GM19452 (cell line): ENCODE measurements around the gene LPCAT4.
A peak's percentile ranks its signal among the peaks of the same experiment; 100 is the strongest.
"Not testable (repeated sequence)": the region's sequence is repeated elsewhere in the genome, so short reads cannot be mapped to it uniquely, and the experiment has no call there.

Experiments used
- ATAC-seq: cut with Tn5 transposase; IDR thresholded peaks from one replicate; pipeline ENCODE4 v1.9.1; 2021; ENCODE audit not compliant: unreplicated experiment

The LPCAT4 gene, protein sequence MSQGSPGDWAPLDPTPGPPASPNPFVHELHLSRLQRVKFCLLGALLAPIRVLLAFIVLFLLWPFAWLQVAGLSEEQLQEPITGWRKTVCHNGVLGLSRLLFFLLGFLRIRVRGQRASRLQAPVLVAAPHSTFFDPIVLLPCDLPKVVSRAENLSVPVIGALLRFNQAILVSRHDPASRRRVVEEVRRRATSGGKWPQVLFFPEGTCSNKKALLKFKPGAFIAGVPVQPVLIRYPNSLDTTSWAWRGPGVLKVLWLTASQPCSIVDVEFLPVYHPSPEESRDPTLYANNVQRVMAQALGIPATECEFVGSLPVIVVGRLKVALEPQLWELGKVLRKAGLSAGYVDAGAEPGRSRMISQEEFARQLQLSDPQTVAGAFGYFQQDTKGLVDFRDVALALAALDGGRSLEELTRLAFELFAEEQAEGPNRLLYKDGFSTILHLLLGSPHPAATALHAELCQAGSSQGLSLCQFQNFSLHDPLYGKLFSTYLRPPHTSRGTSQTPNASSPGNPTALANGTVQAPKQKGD

DNA sequence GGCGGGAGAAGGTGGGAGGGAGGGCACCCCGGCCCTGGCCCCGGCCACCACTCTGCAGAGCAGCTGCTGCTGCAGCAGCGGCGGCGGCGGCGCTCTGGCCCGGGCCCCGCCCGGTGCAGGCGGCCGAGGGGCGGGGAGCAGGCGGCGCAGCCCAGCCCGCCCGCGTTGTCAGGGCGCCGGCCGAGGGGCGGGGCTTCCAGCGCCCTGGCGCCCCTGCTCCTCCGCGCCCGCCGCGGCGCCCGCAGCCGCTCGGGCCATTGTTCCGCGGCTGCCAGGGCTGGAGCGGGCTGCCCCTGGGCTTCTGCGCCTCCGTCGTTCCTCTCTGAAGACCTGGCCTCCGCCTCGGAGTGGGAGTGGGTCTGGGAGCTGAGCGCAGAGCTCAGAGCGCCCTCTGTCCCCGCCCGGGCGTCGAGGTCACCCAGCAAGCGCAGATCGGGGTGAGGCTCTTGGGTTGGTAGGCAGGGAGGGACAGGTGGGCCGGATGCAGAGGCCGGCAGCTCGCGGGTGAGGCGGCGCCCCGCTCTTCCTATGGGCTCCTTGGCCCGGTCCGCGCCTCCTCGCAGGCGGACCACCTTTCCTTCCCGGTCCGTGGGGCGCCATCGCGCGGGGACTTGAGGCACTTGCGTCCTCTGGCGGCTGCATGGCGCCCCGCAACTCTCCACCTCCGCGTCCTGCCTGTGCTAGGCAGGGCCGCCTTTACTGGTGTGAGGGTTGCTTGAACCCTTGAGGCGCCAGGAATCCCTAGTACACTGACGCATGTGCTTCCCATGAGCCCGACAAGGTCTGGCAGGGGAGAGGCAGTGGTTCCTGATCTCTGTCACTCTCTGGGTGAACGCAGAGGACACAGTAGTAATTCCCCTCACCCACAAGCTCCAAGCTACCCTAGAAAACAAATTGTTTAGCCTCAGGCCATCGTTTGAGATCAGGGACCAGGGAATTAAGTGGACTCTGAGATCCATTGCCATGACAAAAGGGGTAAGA is at the start of gene LPCAT4:
LPCAT4 (minus strand) TSS at position 96 of the 981 bp plus-strand sequence. CDS start 96 bp downstream, outside the sequence.
- peak; percentile 78 for ATAC-seq

GRCh38 chr15:34409511-34409910 is 42.5 kb upstream of the LPCAT4 start:
- ATAC-seq = not testable (repeated sequence)

DNA sequence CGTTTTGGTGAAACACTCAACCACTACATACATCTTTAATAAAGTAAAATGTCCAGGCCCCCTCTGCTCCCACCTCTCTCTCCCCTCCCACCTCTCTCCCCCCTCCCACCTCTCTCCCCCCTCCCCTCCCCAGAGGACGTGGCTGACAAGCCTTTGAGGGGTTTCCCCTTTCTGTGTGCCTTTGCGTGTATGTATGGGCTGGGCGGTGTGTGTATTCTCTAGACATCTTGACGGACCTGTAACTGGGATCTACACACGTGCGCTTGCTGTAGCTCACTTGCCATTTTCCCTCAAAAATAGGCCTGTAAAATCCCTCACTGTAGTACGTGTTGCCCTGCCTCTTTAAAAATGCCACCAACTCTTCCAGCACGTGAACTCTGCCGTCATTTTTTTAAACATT is 42.0 kb upstream of the LPCAT4 start:
- not testable (repeated sequence) for ATAC-seq

GRCh38 chr15:34403899-34404298 is 36.9 kb upstream of the LPCAT4 start:
- ATAC-seq = not testable (repeated sequence)

- peak; percentile 58 for ATAC-seq
Observed at GRCh38 chr15:34403160-34403598, 36.2 kb upstream of the LPCAT4 start.

GRCh38 chr15:34397637-34398259 is 30.8 kb upstream of the LPCAT4 start:
- ATAC-seq = not testable (repeated sequence)

GRCh38 chr15:34392981-34393380 is 26.0 kb upstream of the LPCAT4 start:
- not testable (repeated sequence) for ATAC-seq

- ATAC-seq = not testable (repeated sequence)
Observed at GRCh38 chr15:34389594-34390086, 22.6 kb upstream of the LPCAT4 start.

DNA sequence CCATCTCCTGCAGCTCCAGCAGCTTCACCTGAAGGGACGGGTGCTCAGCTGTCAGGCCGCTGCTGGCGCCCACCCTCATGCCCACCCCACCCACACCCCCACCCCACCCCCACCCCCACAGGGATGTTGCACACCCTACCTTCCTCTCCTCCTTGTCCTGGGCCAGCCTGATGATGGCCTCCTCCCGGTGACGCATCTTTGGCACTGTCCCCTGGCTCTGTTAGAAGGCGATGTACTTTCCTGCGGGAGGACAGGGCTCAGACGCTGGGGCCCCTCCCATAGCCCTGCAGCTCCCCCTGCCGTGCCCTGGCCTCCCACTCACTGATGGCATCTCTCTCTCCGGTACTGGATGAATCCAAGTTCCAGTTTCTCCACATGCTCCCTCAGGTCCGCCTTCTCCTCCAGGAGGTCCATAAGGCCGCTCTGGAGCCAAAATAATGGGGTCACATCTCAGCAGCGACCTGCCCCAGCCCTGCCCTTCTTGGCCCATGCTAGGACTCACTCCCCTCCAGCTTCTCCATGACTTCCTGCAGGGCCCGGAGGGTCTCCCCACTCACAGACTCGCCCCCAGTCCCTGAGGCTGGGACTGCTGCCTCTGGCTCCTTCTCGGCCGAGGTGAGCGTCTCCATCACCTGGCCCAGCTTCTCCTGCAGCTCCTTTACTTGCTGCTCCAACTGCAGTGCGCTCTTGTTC is 15.0 kb upstream of the LPCAT4 start:
- not testable (repeated sequence) for ATAC-seq

GRCh38 chr15:34380491-34380890 is 13.5 kb upstream of the LPCAT4 start:
- ATAC-seq = not testable (repeated sequence)

GRCh38 chr15:34376856-34377255 is 9.9 kb upstream of the LPCAT4 start:
- ATAC-seq = no peak

- not testable (repeated sequence) for ATAC-seq
Observed at GRCh38 chr15:34375541-34375940, 8.5 kb upstream of the LPCAT4 start.

DNA sequence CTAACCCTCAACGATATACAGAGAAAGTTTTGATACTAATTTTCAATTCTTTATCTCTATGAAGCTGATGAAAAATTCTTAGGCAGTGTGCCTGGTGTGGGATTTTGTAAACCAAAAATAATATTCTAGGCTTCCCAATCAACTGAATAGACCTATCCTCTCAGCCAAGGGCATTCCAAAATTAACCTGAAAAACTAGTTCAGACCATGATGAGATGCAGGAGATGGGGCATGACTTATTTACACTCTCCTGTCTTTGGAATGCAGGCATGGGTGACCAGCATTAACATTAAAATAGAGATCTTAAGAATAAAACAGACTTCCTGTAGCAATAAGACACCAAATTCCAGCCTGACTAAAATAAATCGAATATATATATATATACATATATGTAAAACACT is 7.8 kb upstream of the LPCAT4 start:
- ATAC-seq = no peak

DNA sequence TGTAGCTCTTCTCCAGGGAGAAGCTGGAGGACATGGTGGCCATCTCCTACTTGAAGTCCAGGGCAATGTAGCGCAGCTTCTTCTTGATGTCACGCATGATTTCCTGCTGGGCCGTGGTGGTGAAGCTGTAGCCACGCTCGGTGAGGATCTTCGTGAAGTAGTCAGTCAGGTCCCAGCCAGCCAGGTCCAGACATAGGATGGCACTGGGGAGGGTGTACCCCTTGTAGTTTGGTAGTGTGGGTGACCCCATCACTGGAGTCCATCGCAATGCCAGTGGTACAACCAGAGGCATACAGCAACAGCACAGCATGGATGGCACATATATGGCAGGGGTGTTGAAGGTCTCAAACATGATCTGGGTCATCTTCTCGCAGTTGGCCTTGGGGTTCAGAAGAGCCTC is 7.0 kb upstream of the LPCAT4 start:
- ATAC-seq = no peak

DNA sequence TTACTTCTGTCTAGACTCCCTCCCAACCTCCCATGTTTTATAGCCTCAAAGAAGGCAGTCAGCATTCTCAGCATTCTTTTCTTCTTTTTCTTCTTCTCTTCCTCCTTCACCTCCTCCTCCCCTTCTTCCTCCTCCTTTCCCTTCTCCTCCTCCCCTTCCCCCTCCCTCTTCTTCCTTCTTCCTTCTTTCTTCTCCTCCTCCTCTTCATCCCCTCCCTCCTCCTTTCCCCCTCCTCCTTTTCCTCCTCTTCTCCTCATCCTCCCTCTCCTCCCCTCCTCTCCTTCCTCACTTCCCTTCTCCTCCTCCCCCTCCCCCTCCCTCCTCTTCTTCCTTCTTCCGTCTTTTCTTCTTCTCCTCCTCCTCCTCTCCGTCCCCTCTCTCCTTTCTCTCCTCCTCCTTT is 3.6 kb upstream of the LPCAT4 start:
- no peak for ATAC-seq

- ATAC-seq = no peak
Observed at GRCh38 chr15:34370129-34370528, 3.1 kb upstream of the LPCAT4 start.

DNA sequence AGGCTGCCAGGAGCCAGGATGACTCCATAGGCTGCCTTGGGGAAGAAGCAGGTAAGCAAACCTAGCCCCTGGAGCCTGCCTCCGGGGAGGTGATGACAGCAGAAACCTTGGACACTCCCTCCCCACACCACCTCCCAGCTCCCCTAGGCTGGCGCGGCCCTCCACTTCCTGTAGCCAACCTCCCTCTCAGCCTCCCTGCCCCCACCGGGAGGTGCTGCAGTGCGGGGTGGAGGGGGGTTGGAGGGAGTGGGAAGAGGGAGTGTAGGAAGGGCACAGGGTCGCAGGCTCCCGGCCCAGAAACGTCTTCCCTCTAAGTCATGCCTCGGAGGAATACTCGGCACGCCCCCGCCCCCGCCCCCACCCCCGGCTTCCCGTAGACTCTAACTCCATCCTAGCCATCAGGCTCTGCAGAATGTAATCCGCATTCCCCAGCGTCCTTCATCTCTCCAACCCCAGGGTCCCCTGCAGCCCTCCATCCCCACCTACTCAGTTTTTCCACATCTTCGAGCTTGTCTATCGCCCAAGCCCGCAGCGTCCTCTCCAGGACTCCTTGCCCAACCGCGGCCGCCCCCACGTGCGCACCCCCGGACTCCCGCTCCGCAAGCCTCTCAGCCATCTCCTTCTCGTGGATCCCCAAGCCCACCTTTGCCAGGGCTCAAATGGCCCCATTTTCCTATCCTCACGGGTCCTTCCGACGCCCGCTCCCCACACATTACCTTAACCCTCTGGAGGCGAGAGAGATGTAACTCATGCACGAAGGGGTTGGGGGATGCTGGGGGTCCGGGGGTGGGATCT is 528 bp downstream of the LPCAT4 start:
- ATAC-seq = no peak

DNA sequence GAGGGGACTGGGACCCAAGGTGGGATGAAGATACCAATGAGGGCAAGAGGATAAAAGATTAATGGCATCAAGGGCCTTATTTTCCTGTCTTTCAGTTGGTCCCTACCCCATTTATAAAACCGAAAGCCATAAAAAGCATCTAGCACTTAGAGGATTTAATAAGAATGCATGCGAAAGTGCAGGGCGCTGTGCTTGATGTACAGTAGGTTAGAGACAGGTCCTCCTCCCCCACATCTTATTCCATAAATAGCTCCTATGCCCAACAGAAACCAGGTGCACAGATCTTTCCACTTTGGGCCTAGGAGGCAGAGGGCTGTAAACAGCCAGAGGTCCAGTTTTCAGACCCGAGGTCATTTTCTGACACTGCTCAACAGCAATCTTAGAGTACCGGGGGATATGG is 1.2 kb downstream of the LPCAT4 start:
- ATAC-seq = no peak

DNA sequence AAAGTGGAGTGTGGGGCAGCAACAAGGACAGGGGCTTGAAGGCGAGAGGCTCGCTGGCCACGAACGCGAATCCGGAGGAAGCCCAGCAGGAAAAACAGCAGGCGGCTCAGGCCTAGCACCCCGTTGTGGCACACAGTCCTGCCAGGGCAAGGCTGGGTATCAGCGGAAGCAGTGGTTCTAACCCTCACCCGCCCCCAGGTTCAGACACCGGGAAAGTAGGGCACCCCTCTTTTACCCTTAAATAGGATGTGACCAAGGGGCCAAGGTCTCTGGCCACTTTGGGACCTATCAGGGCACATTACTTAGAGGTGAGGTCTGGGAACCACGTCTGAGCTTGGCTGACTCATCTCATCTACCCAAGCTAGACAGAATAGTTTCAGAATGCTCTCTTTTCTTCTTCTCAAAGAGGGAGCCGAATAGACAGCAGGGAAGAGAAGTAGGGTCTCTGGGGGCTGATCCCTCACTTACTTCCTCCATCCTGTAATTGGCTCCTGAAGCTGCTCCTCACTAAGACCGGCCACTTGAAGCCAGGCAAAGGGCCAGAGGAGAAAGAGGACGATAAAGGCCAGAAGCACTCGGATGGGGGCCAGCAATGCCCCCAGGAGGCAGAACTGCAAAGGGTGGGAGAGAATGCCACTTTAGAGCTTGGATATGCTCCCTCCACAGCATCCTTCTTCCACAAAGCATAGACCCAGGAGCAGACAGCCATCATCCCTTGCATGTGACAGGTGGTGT is 1.7 kb downstream of the LPCAT4 start:
- ATAC-seq = no peak
